ENCODE data around the gene ZFHX2. TPM values are rescaled to one million over a fixed set of nuclear protein-coding genes. Genes with fewer than 3 reads are reported as not detected.
A peak's percentile ranks its signal among the peaks of the same experiment; 100 is the strongest.

Gene ZFHX2
- total and polyA plus RNA-seq, 2 of the 13 experiments (the other 11 are each of a cell fraction or from before 2014, with no cell fraction given): 0.17 to 0.44 TPM

DNA sequence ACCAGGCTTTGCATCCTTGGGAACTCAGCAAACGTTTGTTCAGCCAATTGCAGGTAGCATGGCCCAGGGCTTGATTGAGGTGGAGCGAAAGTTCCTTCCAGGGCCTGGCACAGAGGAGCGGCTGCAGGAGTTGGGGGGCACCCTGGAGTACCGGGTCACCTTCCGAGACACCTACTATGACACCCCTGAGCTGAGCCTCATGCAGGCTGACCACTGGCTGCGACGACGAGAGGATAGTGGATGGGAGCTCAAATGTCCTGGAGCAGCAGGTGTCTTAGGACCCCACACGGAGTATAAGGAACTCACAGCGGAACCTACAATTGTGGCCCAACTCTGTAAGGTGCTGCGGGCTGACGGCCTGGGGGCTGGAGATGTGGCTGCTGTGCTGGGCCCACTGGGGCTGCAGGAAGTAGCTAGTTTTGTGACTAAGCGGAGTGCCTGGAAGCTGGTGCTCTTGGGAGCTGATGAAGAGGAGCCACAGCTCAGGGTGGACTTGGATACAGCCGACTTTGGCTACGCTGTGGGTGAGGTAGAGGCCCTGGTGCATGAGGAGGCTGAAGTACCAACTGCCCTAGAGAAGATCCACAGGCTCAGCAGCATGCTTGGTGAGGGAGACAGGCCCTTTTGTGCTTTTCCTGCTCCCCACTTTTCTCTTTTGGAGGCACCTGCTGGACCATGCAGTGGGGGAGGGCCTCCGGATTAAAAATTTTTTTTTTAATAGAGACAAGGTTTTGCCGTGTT, 5.3 kb upstream of the ZFHX2 start (continued):
- TF ChIP-seq, protein P1, sequence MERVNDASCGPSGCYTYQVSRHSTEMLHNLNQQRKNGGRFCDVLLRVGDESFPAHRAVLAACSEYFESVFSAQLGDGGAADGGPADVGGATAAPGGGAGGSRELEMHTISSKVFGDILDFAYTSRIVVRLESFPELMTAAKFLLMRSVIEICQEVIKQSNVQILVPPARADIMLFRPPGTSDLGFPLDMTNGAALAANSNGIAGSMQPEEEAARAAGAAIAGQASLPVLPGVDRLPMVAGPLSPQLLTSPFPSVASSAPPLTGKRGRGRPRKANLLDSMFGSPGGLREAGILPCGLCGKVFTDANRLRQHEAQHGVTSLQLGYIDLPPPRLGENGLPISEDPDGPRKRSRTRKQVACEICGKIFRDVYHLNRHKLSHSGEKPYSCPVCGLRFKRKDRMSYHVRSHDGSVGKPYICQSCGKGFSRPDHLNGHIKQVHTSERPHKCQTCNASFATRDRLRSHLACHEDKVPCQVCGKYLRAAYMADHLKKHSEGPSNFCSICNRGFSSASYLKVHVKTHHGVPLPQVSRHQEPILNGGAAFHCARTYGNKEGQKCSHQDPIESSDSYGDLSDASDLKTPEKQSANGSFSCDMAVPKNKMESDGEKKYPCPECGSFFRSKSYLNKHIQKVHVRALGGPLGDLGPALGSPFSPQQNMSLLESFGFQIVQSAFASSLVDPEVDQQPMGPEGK (CRISPR knock-in tag; IDR thresholded peaks at IDR 0.05): no peak; the same call in 1 of the 2 replicates
- no peak for TF ChIP-seq IKZF4 (CRISPR knock-in tag; IDR thresholded peaks at IDR 0.05; ENCODE audit: borderline replicate concordance, low read depth, not compliant biosample characterization)
- TF ChIP-seq KDM1A (CRISPR knock-in tag; IDR thresholded peaks at IDR 0.05): no peak
- TF ChIP-seq, protein P2, sequence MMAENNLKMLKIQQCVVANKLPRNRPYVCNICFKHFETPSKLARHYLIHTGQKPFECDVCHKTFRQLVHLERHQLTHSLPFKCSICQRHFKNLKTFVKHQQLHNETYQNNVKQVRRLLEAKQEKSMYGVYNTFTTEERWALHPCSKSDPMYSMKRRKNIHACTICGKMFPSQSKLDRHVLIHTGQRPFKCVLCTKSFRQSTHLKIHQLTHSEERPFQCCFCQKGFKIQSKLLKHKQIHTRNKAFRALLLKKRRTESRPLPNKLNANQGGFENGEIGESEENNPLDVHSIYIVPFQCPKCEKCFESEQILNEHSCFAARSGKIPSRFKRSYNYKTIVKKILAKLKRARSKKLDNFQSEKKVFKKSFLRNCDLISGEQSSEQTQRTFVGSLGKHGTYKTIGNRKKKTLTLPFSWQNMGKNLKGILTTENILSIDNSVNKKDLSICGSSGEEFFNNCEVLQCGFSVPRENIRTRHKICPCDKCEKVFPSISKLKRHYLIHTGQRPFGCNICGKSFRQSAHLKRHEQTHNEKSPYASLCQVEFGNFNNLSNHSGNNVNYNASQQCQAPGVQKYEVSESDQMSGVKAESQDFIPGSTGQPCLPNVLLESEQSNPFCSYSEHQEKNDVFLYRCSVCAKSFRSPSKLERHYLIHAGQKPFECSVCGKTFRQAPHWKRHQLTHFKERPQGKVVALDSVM (CRISPR knock-in tag; IDR thresholded peaks at IDR 0.05): no peak; the same call in 1 of the 2 replicates
- TF ChIP-seq POLR2G (IDR thresholded peaks at IDR 0.05; ENCODE audit: low read depth, low read length): 0 out of 2 replicates have a peak, but pooled peaks have one; percentile 25
- TF ChIP-seq GPN1 (CRISPR knock-in tag; IDR thresholded peaks at IDR 0.05; ENCODE audit: borderline replicate concordance): 0 out of 2 replicates have a peak, but pooled peaks have one; percentile 5
- TF ChIP-seq SOX5 (CRISPR knock-in tag; IDR thresholded peaks at IDR 0.05; ENCODE audit: borderline replicate concordance): no peak
- TF ChIP-seq, protein P3, sequence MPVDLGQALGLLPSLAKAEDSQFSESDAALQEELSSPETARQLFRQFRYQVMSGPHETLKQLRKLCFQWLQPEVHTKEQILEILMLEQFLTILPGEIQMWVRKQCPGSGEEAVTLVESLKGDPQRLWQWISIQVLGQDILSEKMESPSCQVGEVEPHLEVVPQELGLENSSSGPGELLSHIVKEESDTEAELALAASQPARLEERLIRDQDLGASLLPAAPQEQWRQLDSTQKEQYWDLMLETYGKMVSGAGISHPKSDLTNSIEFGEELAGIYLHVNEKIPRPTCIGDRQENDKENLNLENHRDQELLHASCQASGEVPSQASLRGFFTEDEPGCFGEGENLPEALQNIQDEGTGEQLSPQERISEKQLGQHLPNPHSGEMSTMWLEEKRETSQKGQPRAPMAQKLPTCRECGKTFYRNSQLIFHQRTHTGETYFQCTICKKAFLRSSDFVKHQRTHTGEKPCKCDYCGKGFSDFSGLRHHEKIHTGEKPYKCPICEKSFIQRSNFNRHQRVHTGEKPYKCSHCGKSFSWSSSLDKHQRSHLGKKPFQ (CRISPR knock-in tag; IDR thresholded peaks at IDR 0.05; ENCODE audit: insufficient replicate concordance): no peak
- TF ChIP-seq MXI1 (IDR thresholded peaks at IDR 0.05; ENCODE audit: borderline replicate concordance, low read depth, low read length): 0 out of 3 replicates have a peak, but pooled peaks have one; percentile 11
- TF ChIP-seq ZNF317 (CRISPR knock-in tag; IDR thresholded peaks at IDR 0.05): no peak; the same call in 1 of the 2 replicates
- TF ChIP-seq, protein P4, sequence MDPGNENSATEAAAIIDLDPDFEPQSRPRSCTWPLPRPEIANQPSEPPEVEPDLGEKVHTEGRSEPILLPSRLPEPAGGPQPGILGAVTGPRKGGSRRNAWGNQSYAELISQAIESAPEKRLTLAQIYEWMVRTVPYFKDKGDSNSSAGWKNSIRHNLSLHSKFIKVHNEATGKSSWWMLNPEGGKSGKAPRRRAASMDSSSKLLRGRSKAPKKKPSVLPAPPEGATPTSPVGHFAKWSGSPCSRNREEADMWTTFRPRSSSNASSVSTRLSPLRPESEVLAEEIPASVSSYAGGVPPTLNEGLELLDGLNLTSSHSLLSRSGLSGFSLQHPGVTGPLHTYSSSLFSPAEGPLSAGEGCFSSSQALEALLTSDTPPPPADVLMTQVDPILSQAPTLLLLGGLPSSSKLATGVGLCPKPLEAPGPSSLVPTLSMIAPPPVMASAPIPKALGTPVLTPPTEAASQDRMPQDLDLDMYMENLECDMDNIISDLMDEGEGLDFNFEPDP (CRISPR knock-in tag; conservative IDR thresholded peaks at IDR 0.05): no peak
- TF ChIP-seq, protein P5, sequence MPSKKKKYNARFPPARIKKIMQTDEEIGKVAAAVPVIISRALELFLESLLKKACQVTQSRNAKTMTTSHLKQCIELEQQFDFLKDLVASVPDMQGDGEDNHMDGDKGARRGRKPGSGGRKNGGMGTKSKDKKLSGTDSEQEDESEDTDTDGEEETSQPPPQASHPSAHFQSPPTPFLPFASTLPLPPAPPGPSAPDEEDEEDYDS (CRISPR knock-in tag; IDR thresholded peaks at IDR 0.05): no peak
- no peak for TF ChIP-seq KAT2B (IDR thresholded peaks at IDR 0.05; ENCODE audit: borderline replicate concordance, low read depth, low read length)
- no peak for TF ChIP-seq NR2F2 (IDR thresholded peaks at IDR 0.05; ENCODE audit: borderline replicate concordance, low read depth)
- TF ChIP-seq CBFB (CRISPR knock-in tag; IDR thresholded peaks at IDR 0.05): no peak
- TF ChIP-seq ZNF605 (CRISPR knock-in tag; IDR thresholded peaks at IDR 0.05): peak; percentile 43
- no peak for TF ChIP-seq DMAP1 (CRISPR knock-in tag; IDR thresholded peaks at IDR 0.05)
- no peak for TF ChIP-seq ZNF33B (CRISPR knock-in tag; IDR thresholded peaks at IDR 0.05)
- TF ChIP-seq RFXAP (CRISPR knock-in tag; IDR thresholded peaks at IDR 0.05; ENCODE audit: borderline replicate concordance): no peak
- TF ChIP-seq ZFAT (CRISPR knock-in tag; conservative IDR thresholded peaks at IDR 0.05): no peak
- no peak for TF ChIP-seq ZNF343 (CRISPR knock-in tag; IDR thresholded peaks at IDR 0.05)
- no peak for TF ChIP-seq SRSF1 (optimal IDR thresholded peaks at IDR 0.05; ENCODE audit: low read depth, low read length)
- no peak for TF ChIP-seq ZNF138 (CRISPR knock-in tag; IDR thresholded peaks at IDR 0.05; ENCODE audit: low read depth)

Measured in HepG2 (cell line).